GM10266 (cell line): ENCODE data around the gene GTF2H4.
"Not testable (repeated sequence)": the region's sequence is repeated elsewhere in the genome, so short reads cannot be mapped to it uniquely, and the experiment has no call there.

Experiments
- DNase-seq: peaks from one replicate; pipeline ENCODE4 v3.0.0; 2012; ENCODE audit errors: extremely low spot score
- CTCF ChIP-seq: IDR thresholded peaks from 2 replicates; pipeline ENCODE4 v1.5.1; 2012; ENCODE audit warnings: mild to moderate bottlenecking, low read depth; ENCODE audit not compliant: control insufficient read depth, insufficient read depth; ENCODE audit errors: missing control alignments

GTF2H4 gene

GRCh38 chr6:30907758-30908591 is at the start of gene GTF2H4:
GTF2H4 (plus strand) TSS chr6:30908207.
- no peak for TF ChIP-seq CTCF
- DNase-seq = peak; percentile 94

GRCh38 chr6:30859726-30860125 is 48.3 kb upstream of the GTF2H4 start:
- DNase-seq = not testable (repeated sequence)

GRCh38 chr6:30861257-30862048 is 46.6 kb upstream of the GTF2H4 start:
- TF ChIP-seq CTCF = no peak
- no peak for DNase-seq

GRCh38 chr6:30862156-30862875 is 45.7 kb upstream of the GTF2H4 start:
- TF ChIP-seq CTCF = no peak
- DNase-seq = no peak

GRCh38 chr6:30864325-30864724 is 43.7 kb upstream of the GTF2H4 start:
- no peak for TF ChIP-seq CTCF
- no peak for DNase-seq

- DNase-seq = not testable (repeated sequence)
Observed at GRCh38 chr6:30869241-30869749, 38.7 kb upstream of the GTF2H4 start.

GRCh38 chr6:30870546-30870945 is 37.5 kb upstream of the GTF2H4 start:
- DNase-seq = no peak
- no peak for TF ChIP-seq CTCF
